Measurements from ENCODE around the gene RIT1. TPM values are rescaled to one million over a fixed set of nuclear protein-coding genes. Genes with fewer than 3 reads are reported as not detected.
A peak's percentile ranks its signal among the peaks of the same experiment; 100 is the strongest.

The RIT1 gene
- total RNA-seq, 1 experiment from 2014 or later = 28.1 TPM

- Histone ChIP-seq H3K36me3 (ENCODE audit: control insufficient read depth, insufficient read depth, low read length) (peaks cover 23% of the 10 kb centered on the region), H3K4me3 (ENCODE audit: low read depth in 2 of 2, low read length in 2 of 2) (no peak overlapping the region), H3K27ac (ENCODE audit: low read length) (no peak overlapping the region), H3K4me1 (ENCODE audit: control insufficient read depth, insufficient read depth, low read length) (peaks cover 17% of the 10 kb centered on the region), H3K27me3 (ENCODE audit: control insufficient read depth, insufficient read depth, low read length) (no peaks in the 10 kb centered on the region), H3K9me3 (ENCODE audit: control insufficient read depth, insufficient read depth, low read depth, low read length) (no peaks in the 10 kb centered on the region)
- BruUV-seq (replicated peaks) = no TSS peak
- ATAC-seq (no peak), DNase-seq (ENCODE audit: low read depth, low spot score) (no peak)
- CTCF ChIA-PET = interaction anchor here (0.6 kb wide), 1 partner anchor 865 kb away, joined by 7 read pairs; no protein-coding TSS in a partner anchor
- POLR2A ChIA-PET = no interaction called here
- in situ Hi-C loops (cut with HindIII; ENCODE audit: low pct_unique_long_range_greater_than_20kb, low sequenced_read_pairs) (no loop called here), intact Hi-C loops (cut with micrococcal nuclease; ENCODE audit: unreplicated experiment) (no loop called here)
- TF ChIP-seq SIN3A (IDR thresholded peaks at IDR 0.05; ENCODE audit: borderline replicate concordance, insufficient read depth, low read depth, low read length) (no peak), POLR2AphosphoS5 (IDR thresholded peaks at IDR 0.05; ENCODE audit: low read depth, low read length) (no peak), REST (IDR thresholded peaks at IDR 0.05; ENCODE audit: insufficient read depth in 1 of 2, low read depth in 2 of 2, low read length in 1 of 2) (no peak), TCF7L2 (IDR thresholded peaks at IDR 0.05; ENCODE audit: low read depth, low read length) (no peak)
- TF ChIP-seq, protein P1, sequence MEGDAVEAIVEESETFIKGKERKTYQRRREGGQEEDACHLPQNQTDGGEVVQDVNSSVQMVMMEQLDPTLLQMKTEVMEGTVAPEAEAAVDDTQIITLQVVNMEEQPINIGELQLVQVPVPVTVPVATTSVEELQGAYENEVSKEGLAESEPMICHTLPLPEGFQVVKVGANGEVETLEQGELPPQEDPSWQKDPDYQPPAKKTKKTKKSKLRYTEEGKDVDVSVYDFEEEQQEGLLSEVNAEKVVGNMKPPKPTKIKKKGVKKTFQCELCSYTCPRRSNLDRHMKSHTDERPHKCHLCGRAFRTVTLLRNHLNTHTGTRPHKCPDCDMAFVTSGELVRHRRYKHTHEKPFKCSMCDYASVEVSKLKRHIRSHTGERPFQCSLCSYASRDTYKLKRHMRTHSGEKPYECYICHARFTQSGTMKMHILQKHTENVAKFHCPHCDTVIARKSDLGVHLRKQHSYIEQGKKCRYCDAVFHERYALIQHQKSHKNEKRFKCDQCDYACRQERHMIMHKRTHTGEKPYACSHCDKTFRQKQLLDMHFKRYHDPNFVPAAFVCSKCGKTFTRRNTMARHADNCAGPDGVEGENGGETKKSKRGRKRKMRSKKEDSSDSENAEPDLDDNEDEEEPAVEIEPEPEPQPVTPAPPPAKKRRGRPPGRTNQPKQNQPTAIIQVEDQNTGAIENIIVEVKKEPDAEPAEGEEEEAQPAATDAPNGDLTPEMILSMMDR (IDR thresholded peaks at IDR 0.05) = no peak
Observed at GRCh38 chr1:155950829-155951228, 39.7 kb upstream of the RIT1 start.

GRCh38 chr1:155947741-155948140, 36.6 kb upstream of the RIT1 start:
- CTCF ChIA-PET = no interaction called here
- Histone ChIP-seq H3K4me3 (ENCODE audit: low read depth in 2 of 2, low read length in 2 of 2) (no peak overlapping the region), H3K27ac (ENCODE audit: low read length) (peak overlapping the region; percentile 99), H3K9me3 (ENCODE audit: control insufficient read depth, insufficient read depth, low read depth, low read length) (no peaks in the 10 kb centered on the region), H3K4me1 (ENCODE audit: control insufficient read depth, insufficient read depth, low read length) (peaks cover 48% of the 10 kb centered on the region), H3K36me3 (ENCODE audit: control insufficient read depth, insufficient read depth, low read length) (peaks cover 16% of the 10 kb centered on the region), H3K27me3 (ENCODE audit: control insufficient read depth, insufficient read depth, low read length) (no peaks in the 10 kb centered on the region)
- ATAC-seq (no peak), DNase-seq (ENCODE audit: low read depth, low spot score) (no peak)
- intact Hi-C loops (cut with micrococcal nuclease; ENCODE audit: unreplicated experiment) = no loop called here
- BruUV-seq (replicated peaks) = no TSS peak
- no peak for TF ChIP-seq TCF7L2 (IDR thresholded peaks at IDR 0.05; ENCODE audit: low read depth, low read length)
- no peak for TF ChIP-seq REST (IDR thresholded peaks at IDR 0.05; ENCODE audit: insufficient read depth in 1 of 2, low read depth in 2 of 2, low read length in 1 of 2)
- TF ChIP-seq, protein P1 (IDR thresholded peaks at IDR 0.05) = no peak
- no peak for TF ChIP-seq SIN3A (IDR thresholded peaks at IDR 0.05; ENCODE audit: borderline replicate concordance, insufficient read depth, low read depth, low read length)
- no peak for TF ChIP-seq POLR2AphosphoS5 (IDR thresholded peaks at IDR 0.05; ENCODE audit: low read depth, low read length)
- POLR2A ChIA-PET = no interaction called here
- in situ Hi-C loops (cut with HindIII; ENCODE audit: low pct_unique_long_range_greater_than_20kb, low sequenced_read_pairs) = no loop called here

Measured in Panc1 (cell line).